ENCODE measurements around the gene DYNC1LI2.

Gene DYNC1LI2

GRCh38 chr16:66740010-66740409 is 11.4 kb downstream of the DYNC1LI2 start:
- DNase-seq (ENCODE audit: low read depth in 2 of 2), result no peak

- DNase-seq (ENCODE audit: low read depth in 2 of 2), result no peak
Measured at GRCh38 chr16:66735891-66736290, 15.5 kb downstream of the DYNC1LI2 start.

- no peak for DNase-seq (ENCODE audit: low read depth in 2 of 2)
Measured at GRCh38 chr16:66731101-66731500, 20.3 kb downstream of the DYNC1LI2 start.

GRCh38 chr16:66728804-66729203 is 22.6 kb downstream of the DYNC1LI2 start:
- no peak for DNase-seq (ENCODE audit: low read depth in 2 of 2)

- DNase-seq (ENCODE audit: low read depth in 2 of 2), result no peak
Measured at GRCh38 chr16:66728117-66728787, 23.2 kb downstream of the DYNC1LI2 start.

- no peak for DNase-seq (ENCODE audit: low read depth in 2 of 2)
Measured at GRCh38 chr16:66720766-66721165, 30.6 kb downstream of the DYNC1LI2 start.

GRCh38 chr16:66719246-66719645 is 32.2 kb downstream of the DYNC1LI2 start:
- DNase-seq (ENCODE audit: low read depth in 2 of 2), result no peak

- DNase-seq (ENCODE audit: low read depth in 2 of 2), result no peak
Measured at GRCh38 chr16:66717776-66718175, 33.6 kb downstream of the DYNC1LI2 start.

- no peak for DNase-seq (ENCODE audit: low read depth in 2 of 2)
Measured at GRCh38 chr16:66717112-66717675, 34.2 kb downstream of the DYNC1LI2 start.

- DNase-seq (ENCODE audit: low read depth in 2 of 2), result no peak
Measured at GRCh38 chr16:66714654-66715307, 36.6 kb downstream of the DYNC1LI2 start.

- no peak for DNase-seq (ENCODE audit: low read depth in 2 of 2)
Measured at GRCh38 chr16:66714062-66714461, 37.3 kb downstream of the DYNC1LI2 start.

- no peak for DNase-seq (ENCODE audit: low read depth in 2 of 2)
Measured at GRCh38 chr16:66713076-66713475, 38.3 kb downstream of the DYNC1LI2 start.

GRCh38 chr16:66712512-66712911 is 38.9 kb downstream of the DYNC1LI2 start:
- DNase-seq (ENCODE audit: low read depth in 2 of 2), result no peak

GRCh38 chr16:66711581-66711980 is 39.8 kb downstream of the DYNC1LI2 start:
- DNase-seq (ENCODE audit: low read depth in 2 of 2), result no peak

GRCh38 chr16:66706506-66706880 is 44.9 kb downstream of the DYNC1LI2 start:
- DNase-seq (ENCODE audit: low read depth in 2 of 2), result no peak

- DNase-seq (ENCODE audit: low read depth in 2 of 2), result no peak
Measured at GRCh38 chr16:66705790-66706505, 45.5 kb downstream of the DYNC1LI2 start.

GRCh38 chr16:66703406-66704215 is 47.8 kb downstream of the DYNC1LI2 start:
- DNase-seq (ENCODE audit: low read depth in 2 of 2), result no peak

GRCh38 chr16:66701516-66701915 is 49.9 kb downstream of the DYNC1LI2 start:
- no peak for DNase-seq (ENCODE audit: low read depth in 2 of 2)

- no peak for DNase-seq (ENCODE audit: low read depth in 2 of 2)
Measured at GRCh38 chr16:66701026-66701425, 50.4 kb downstream of the DYNC1LI2 start.

- no peak for DNase-seq (ENCODE audit: low read depth in 2 of 2)
Measured at GRCh38 chr16:66699898-66700297, 51.5 kb downstream of the DYNC1LI2 start.

GRCh38 chr16:66698046-66698445 is 53.4 kb downstream of the DYNC1LI2 start:
- DNase-seq (ENCODE audit: low read depth in 2 of 2), result no peak
